H1 (cell line): ENCODE results near the gene ALK. TPM values are rescaled to one million over a fixed set of nuclear protein-coding genes. Genes with fewer than 3 reads are reported as not detected.

Experiments
- CTCF ChIA-PET: fragments of 300-600 bp; sonication (Branson Sonifier 250); formaldehyde crosslinking; loops from one replicate; lab custom pipeline; 2021; ENCODE audit not compliant: partially characterized antibody; lab: Charles Lee
- POLR2A ChIA-PET: fragments of 300-600 bp; sonication (Branson Sonifier 250); formaldehyde crosslinking; loops from one replicate; lab custom pipeline; 2021; ENCODE audit warnings: inconsistent platforms; ENCODE audit not compliant: partially characterized antibody; lab: Charles Lee
- DNase-seq, 2 experiments: peaks; one replicate each; pipeline versions ENCODE4 v3.0.0 to v3.0.0-alpha.2; 2010 to 2022; ENCODE audit warnings: low spot score in 2 of 2, low read depth in 1 of 2, mixed read lengths in 1 of 2
- FAIRE-seq: peaks from 2 replicates; lab custom pipeline; 2011; peaks lifted over from hg19 to GRCh38; lab: Jason Lieb, UNC
- H2AFZ ChIP-seq: 2 replicates; pipeline ENCODE4 v1.8.1; 2012; ENCODE audit warnings: low read length, inconsistent platforms
- H2AK5ac ChIP-seq: 2 replicates; pipeline ENCODE4 v1.6.1; 2013; ENCODE audit warnings: low read depth, low read length
- H2BK120ac ChIP-seq: replicated peaks from 2 replicates; pipeline ENCODE3; 2013; ENCODE audit warnings: low read depth, low read length, inconsistent platforms
- H2BK12ac ChIP-seq: 2 replicates; pipeline ENCODE4 v1.6.1; 2013; ENCODE audit warnings: low read depth, low read length
- H2BK15ac ChIP-seq: 2 replicates; pipeline ENCODE4 v1.6.1; 2013; ENCODE audit warnings: low read length
- H2BK20ac ChIP-seq: 2 replicates; pipeline ENCODE4 v1.6.1; 2013; ENCODE audit warnings: low read length
- H2BK5ac ChIP-seq: 2 replicates; pipeline ENCODE4 v1.6.1; 2013; ENCODE audit warnings: low read depth, low read length
- H3K14ac ChIP-seq: 2 replicates; pipeline ENCODE4 v1.6.1; 2013; ENCODE audit warnings: inconsistent platforms; ENCODE audit not compliant: insufficient read length
- H3K18ac ChIP-seq: 2 replicates; pipeline ENCODE4 v1.6.1; 2013; ENCODE audit warnings: low read length; ENCODE audit errors: extremely low read depth
- H3K23ac ChIP-seq: 2 replicates; pipeline ENCODE4 v1.6.1; 2013; ENCODE audit warnings: inconsistent platforms; ENCODE audit not compliant: insufficient read length
- H3K23me2 ChIP-seq: 2 replicates; pipeline ENCODE4 v1.6.1; 2013; ENCODE audit warnings: low read depth, low read length
- H3K27ac ChIP-seq: 2 replicates; pipeline ENCODE4 v1.6.1; 2011; ENCODE audit warnings: low read depth, low read length, inconsistent platforms
- H3K27me3 ChIP-seq, 4 experiments: replicated peaks in 1 of 4; 1 replicate in 1 of 4; 2 replicates in 3 of 4; pipeline versions ENCODE4 v1.6.1 to v1.8.1; 2011 to 2013; ENCODE audit warnings: low read length in 3 of 4, mild to moderate bottlenecking in 3 of 4, inconsistent platforms in 2 of 4, mixed read lengths in 2 of 4, moderate library complexity in 1 of 4; ENCODE audit not compliant: control insufficient read depth in 3 of 4, insufficient read depth in 3 of 4; ENCODE audit errors: extremely low read depth in 1 of 4
- H3K36me3 ChIP-seq, 4 experiments: 2 replicates each; pipeline versions ENCODE4 v1.6.1 to v1.8.1; 2011 to 2013; ENCODE audit warnings: mild to moderate bottlenecking in 4 of 4, low read length in 3 of 4, moderate library complexity in 2 of 4, control low read depth in 1 of 4, inconsistent platforms in 1 of 4; ENCODE audit not compliant: insufficient read depth in 4 of 4, control insufficient read depth in 2 of 4
- H3K4ac ChIP-seq: replicated peaks from 2 replicates; pipeline ENCODE3; 2013; ENCODE audit warnings: low read length, low read depth, mixed read lengths, inconsistent platforms; ENCODE audit not compliant: insufficient read length
- H3K4me1 ChIP-seq, 4 experiments: replicated peaks in 1 of 4; 1 replicate in 1 of 4; 2 replicates in 3 of 4; pipeline versions ENCODE4 v1.6.1 to v1.8.1; 2011 to 2013; ENCODE audit warnings: low read length in 3 of 4, inconsistent platforms in 2 of 4, mixed read lengths in 1 of 4; ENCODE audit not compliant: insufficient read depth in 4 of 4, control insufficient read depth in 3 of 4
- H3K4me2 ChIP-seq, 2 experiments: 2 replicates each; pipeline versions ENCODE4 v1.6.1 to v1.8.1; 2011 to 2013; ENCODE audit warnings: low read depth in 2 of 2, low read length in 2 of 2, control low read depth in 1 of 2, inconsistent platforms in 1 of 2, mild to moderate bottlenecking in 1 of 2; ENCODE audit not compliant: insufficient read depth in 1 of 2
- H3K4me3 ChIP-seq, 4 experiments: fragments of 200-600, 300-600 bp in 1 of 4; sonication (generic), shearing (Covaris generic), sonication (Bioruptor Twin) in 1 of 4; 2 replicates each; pipeline versions ENCODE4 v1.5.1 to v1.8.1; 2011 to 2016; ENCODE audit warnings: low read length in 4 of 4, low read depth in 3 of 4, control low read depth in 2 of 4, inconsistent platforms in 2 of 4, mild to moderate bottlenecking in 2 of 4, mixed read lengths in 1 of 4, moderate library complexity in 1 of 4; ENCODE audit not compliant: insufficient read depth in 2 of 4; ENCODE audit errors: extremely low read depth in 1 of 4
- H3K56ac ChIP-seq: replicated peaks from 2 replicates; pipeline ENCODE3; 2013; ENCODE audit warnings: low read depth, mild to moderate bottlenecking, mixed read lengths, low read length, inconsistent platforms; ENCODE audit not compliant: insufficient read length
- H3K79me1 ChIP-seq: 2 replicates; pipeline ENCODE4 v1.6.1; 2013; ENCODE audit warnings: low read depth, low read length, control low read depth
- H3K79me2 ChIP-seq, 2 experiments: 2 replicates each; pipeline versions ENCODE4 v1.6.1 to v1.8.1; 2012 to 2013; ENCODE audit warnings: low read length in 2 of 2, mild to moderate bottlenecking in 2 of 2, inconsistent platforms in 1 of 2; ENCODE audit not compliant: insufficient read depth in 2 of 2, control insufficient read depth in 1 of 2
- H3K9ac ChIP-seq, 4 experiments: replicated peaks in 1 of 4; 1 replicate in 1 of 4; 2 replicates in 3 of 4; pipeline versions ENCODE4 v1.6.1 to v1.8.1; 2011 to 2013; ENCODE audit warnings: low read depth in 3 of 4, low read length in 3 of 4, control low read depth in 2 of 4, mild to moderate bottlenecking in 2 of 4, moderate library complexity in 2 of 4, inconsistent platforms in 1 of 4; ENCODE audit errors: extremely low read depth in 1 of 4
- H3K9me3 ChIP-seq, 2 experiments: 2 replicates each; pipeline versions ENCODE4 v1.6.1 to v1.8.1; 2012 to 2013; ENCODE audit warnings: mild to moderate bottlenecking in 2 of 2, moderate library complexity in 2 of 2, control low read depth in 1 of 2, inconsistent platforms in 1 of 2, low read depth in 1 of 2, low read length in 1 of 2, mixed read lengths in 1 of 2; ENCODE audit not compliant: insufficient read depth in 2 of 2
- H4K20me1 ChIP-seq, 2 experiments: replicated peaks in 1 of 2; 2 replicates each; pipeline versions ENCODE3 to v1.8.1; 2011 to 2013; ENCODE audit warnings: inconsistent platforms in 2 of 2, low read length in 2 of 2, mild to moderate bottlenecking in 1 of 2; ENCODE audit not compliant: insufficient read depth in 2 of 2, control insufficient read depth in 1 of 2
- H4K5ac ChIP-seq: 2 replicates; pipeline ENCODE4 v1.6.1; 2013; ENCODE audit warnings: low read length, low read depth, mixed read lengths, inconsistent platforms; ENCODE audit not compliant: insufficient read length
- H4K8ac ChIP-seq: 2 replicates; pipeline ENCODE4 v1.8.0; 2013; ENCODE audit warnings: mild to moderate bottlenecking, moderate library complexity, low read length, inconsistent platforms; ENCODE audit not compliant: insufficient read depth; ENCODE audit errors: extremely low read depth
- H4K91ac ChIP-seq: replicated peaks from 2 replicates; pipeline ENCODE3; 2013; ENCODE audit warnings: low read length, mixed read lengths, inconsistent platforms; ENCODE audit not compliant: insufficient read length
- BACH1 ChIP-seq: IDR thresholded peaks from 2 replicates; pipeline ENCODE4 v1.6.1; 2012; ENCODE audit warnings: low read length, improper control_type of control experiment
- CREB1 ChIP-seq: IDR thresholded peaks from 2 replicates; pipeline ENCODE4 v1.6.1; 2012; ENCODE audit warnings: inconsistent platforms
- CTBP2 ChIP-seq: IDR thresholded peaks from 2 replicates; pipeline ENCODE4 v1.7.0; 2011; ENCODE audit warnings: borderline replicate concordance, mild to moderate bottlenecking, moderate library complexity, mixed read lengths, low read length; ENCODE audit not compliant: insufficient read depth, insufficient read length
- EZH2 ChIP-seq: fragments of 200-600 bp; sonication (generic); IDR thresholded peaks from 2 replicates; pipeline ENCODE4 v1.7.1; 2012; ENCODE audit warnings: low read depth, mild to moderate bottlenecking, moderate library complexity, low read length, inconsistent platforms; ENCODE audit not compliant: severe bottlenecking
- GABPA ChIP-seq: IDR thresholded peaks from 2 replicates; pipeline ENCODE4 v1.6.1; 2011; ENCODE audit warnings: mild to moderate bottlenecking, low read length, moderate library complexity, borderline replicate concordance; ENCODE audit not compliant: insufficient read depth
- MAX ChIP-seq: IDR thresholded peaks from 2 replicates; pipeline ENCODE4 v1.6.1; 2012; ENCODE audit warnings: inconsistent platforms
- POLR2A ChIP-seq, 2 experiments: IDR thresholded peaks; 1 replicate in 1 of 2; 2 replicates in 1 of 2; pipeline ENCODE4 v1.6.1; 2011; ENCODE audit warnings: low read depth in 2 of 2, low read length in 2 of 2, mild to moderate bottlenecking in 2 of 2; ENCODE audit errors: control extremely low read depth in 1 of 2
- SAP30 ChIP-seq: fragments of 300-600 bp; sonication (generic); IDR thresholded peaks from 2 replicates; pipeline ENCODE4 v1.7.1; 2012; ENCODE audit warnings: low read length, moderate library complexity, mild to moderate bottlenecking, inconsistent platforms; ENCODE audit not compliant: insufficient read depth, insufficient replicate concordance
- SP1 ChIP-seq: IDR thresholded peaks from 2 replicates; pipeline ENCODE4 v1.6.1; 2011; ENCODE audit warnings: low read depth, low read length
- WGBS, 2 experiments: shearing (Covaris generic) in 1 of 2; methylation state at CpG; one replicate each; pipeline versions ENCODE4 v1.1.6 to v1.1.7; 2013 to 2015; ENCODE audit warnings: low lambda C conversion rate in 2 of 2, mixed read lengths in 2 of 2, inconsistent platforms in 1 of 2, low coverage in 1 of 2, missing lambda C conversion rate in 1 of 2; ENCODE audit not compliant: insufficient replicate concordance in 2 of 2, insufficient coverage in 1 of 2, insufficient read length in 1 of 2; ENCODE audit errors: extremely low coverage in 1 of 2, missing lambda C conversion rate in 1 of 2; 5-methylcytosine and 5-hydroxymethylcytosine counted together
- polyA plus RNA-seq, 7 experiments: library from polyadenylated mRNA; depleted of rRNA in 3 of 7; stranded (reverse) in 5 of 7; unstranded in 2 of 7; fragments of >200 nt in 5 of 7; fragments of 200-250 nt in 2 of 7; gene quantifications; 1 replicate in 5 of 7; 2 replicates in 1 of 7; 4 replicates in 1 of 7; pipeline versions ENCODE4 v1.2.1 to v1.2.3, GENCODE V29; 2011 to 2013; ENCODE audit warnings: missing spikeins in 2 of 7, mixed read lengths in 2 of 7
- total RNA-seq: library from RNA; stranded (reverse); fragmentation: NEBNext Ultra II Directional; extraction: Animal tissue kit (Norgen Biotek cat#: 25700); gene quantifications from 2 replicates; pipeline ENCODE4 v1.2.1, GENCODE V29; 2021

ALK gene
- total and polyA plus RNA-seq, 2 of the 8 experiments (the other 6 are each of a cell fraction or from before 2014, with no cell fraction given) = 0.02 to 0.09 TPM

GRCh38 chr2:29420464-29420863 lies 500.9 kb downstream of the ALK start:
- Histone ChIP-seq H4K8ac (no peak overlapping the region), H3K23me2 (no peaks in the 10 kb centered on the region), H3K4me2 (no peak overlapping the region), H2BK120ac (no peak overlapping the region), H3K4me3 (no peak overlapping the region), H3K79me1 (no peaks in the 10 kb centered on the region), H3K18ac (no peak overlapping the region), H2BK15ac (no peak overlapping the region), H3K36me3 (no peaks in the 10 kb centered on the region), H2BK20ac (no peak overlapping the region), H3K14ac (no peak overlapping the region), H2BK12ac (no peak overlapping the region), H3K4ac (no peak overlapping the region), H4K20me1 (no peaks in the 10 kb centered on the region), H3K27me3 (no peaks in the 10 kb centered on the region), H3K56ac (no peak overlapping the region), H3K4me1 (peaks cover 0 to 6% (median 2%) of the 10 kb centered on the region in 4 experiments; a peak in 4 of 7 replicates), H2AFZ (0 out of 2 replicates have a peak overlapping the region, but pooled peaks have one; percentile 1), H4K91ac (no peak overlapping the region), H2BK5ac (no peak overlapping the region), H3K9me3 (no peaks in the 10 kb centered on the region), H3K79me2 (no peaks in the 10 kb centered on the region), H3K23ac (no peak overlapping the region), H3K9ac (no peak overlapping the region), H4K5ac (no peak overlapping the region), H3K27ac (no peak overlapping the region), H2AK5ac (no peak overlapping the region)
- 68% methylated on average over 10 of the region's 10 CpGs; no CpG with 5 or more reads in 1 of the 2 experiments for WGBS, 2 experiments
- FAIRE-seq (no peak), DNase-seq (no peak)
- TF ChIP-seq CTBP2 (no peak), SAP30 (no peak), BACH1 (0 out of 2 replicates have a peak, but pooled peaks have one; percentile 19), GABPA (no peak), POLR2A (IDR thresholded peaks at IDR 0.05; ENCODE audit: control extremely low read depth in 1 of 2, low read depth in 2 of 2, low read length in 2 of 2) (no peak), MAX (no peak), CREB1 (no peak), EZH2 (no peak), SP1 (no peak)
- ChIA-PET POLR2A (no interaction called here), CTCF (interaction anchor here (1.0 to 1.1 kb wide), 2 partner anchors 15 to 303 kb away, joined by 3 read pairs; no protein-coding TSS in a partner anchor)
